ENCODE results near the gene LTO1.

The LTO1 gene

GRCh38 chr11:69656536-69657455 lies 18.4 kb downstream of the LTO1 start:
- DNase-seq: no peak

- no peak for DNase-seq
These were observed 19.4 kb downstream of the LTO1 start for GRCh38 chr11:69655479-69656428.

- DNase-seq: no peak
These were observed 20.3 kb downstream of the LTO1 start for GRCh38 chr11:69654660-69655478.

- DNase-seq: no peak
These were observed 21.0 kb downstream of the LTO1 start for GRCh38 chr11:69654001-69654659.

GRCh38 chr11:69653406-69653960 lies 21.7 kb downstream of the LTO1 start:
- no peak for DNase-seq

- no peak for DNase-seq
These were observed 22.2 kb downstream of the LTO1 start for GRCh38 chr11:69652999-69653398.

GRCh38 chr11:69651834-69652620 lies 23.1 kb downstream of the LTO1 start:
- DNase-seq: no peak

- no peak for DNase-seq
These were observed 24.3 kb downstream of the LTO1 start for GRCh38 chr11:69650832-69651344.

- no peak for DNase-seq
These were observed 24.9 kb downstream of the LTO1 start for GRCh38 chr11:69650081-69650831.

- DNase-seq: no peak
These were observed 25.6 kb downstream of the LTO1 start for GRCh38 chr11:69649576-69649900.

- no peak for DNase-seq
These were observed 26.2 kb downstream of the LTO1 start for GRCh38 chr11:69648679-69649575.

GRCh38 chr11:69647761-69648497 lies 27.2 kb downstream of the LTO1 start:
- DNase-seq: no peak

GRCh38 chr11:69647390-69647748 lies 27.8 kb downstream of the LTO1 start:
- no peak for DNase-seq

GRCh38 chr11:69646493-69647389 lies 28.4 kb downstream of the LTO1 start:
- no peak for DNase-seq

GRCh38 chr11:69645801-69646492 lies 29.2 kb downstream of the LTO1 start:
- DNase-seq: no peak

- no peak for DNase-seq
These were observed 30.0 kb downstream of the LTO1 start for GRCh38 chr11:69644962-69645675.

Measured in activated CD4-positive, alpha-beta T cell treated with anti-CD3 and anti-CD28 coated beads for 1 hour (primary cell).